Activated B cell treated with CpG ODN at 0.5 μM for 24 hours (primary cell): ENCODE results near the gene NUAK2. TPM values are rescaled to one million over a fixed set of nuclear protein-coding genes. Genes with fewer than 3 reads are reported as not detected.
A peak's percentile ranks its signal among the peaks of the same experiment; 100 is the strongest.

Experiments used
- ATAC-seq: fragments of 200-7000 bp; cut with Tn5 transposase; one replicate; pipeline ENCODE4 v1.10.0; 2021; ENCODE audit warnings: low read depth, mild to moderate bottlenecking, moderate library complexity
- CTCF ChIA-PET: fragments of 350-600 bp; sonication (Branson Sonifier 250); formaldehyde crosslinking; loops from one replicate; lab custom pipeline; 2021; ENCODE audit warnings: antibody characterized with exemption; lab: Charles Lee
- POLR2A ChIA-PET: fragments of 350-600 bp; sonication (Branson Sonifier 250); formaldehyde crosslinking; loops from one replicate; lab custom pipeline; 2021; ENCODE audit warnings: antibody characterized with exemption; lab: Charles Lee
- DNase-seq: peaks from one replicate; pipeline ENCODE4 v3.0.0; 2022
- H3K27ac Mint-ChIP-seq: one replicate; pipeline ENCODE4 v1.8.0; 2020; ENCODE audit warnings: mixed read lengths
- H3K27me3 Mint-ChIP-seq: one replicate; pipeline ENCODE4 v1.8.0; 2021; ENCODE audit warnings: mixed read lengths
- H3K36me3 Mint-ChIP-seq: one replicate; pipeline ENCODE4 v1.8.0; 2021; ENCODE audit warnings: low read depth, mixed read lengths
- H3K4me1 Mint-ChIP-seq: one replicate; pipeline ENCODE4 v1.8.0; 2021; ENCODE audit warnings: mixed read lengths
- H3K4me3 Mint-ChIP-seq: one replicate; pipeline ENCODE4 v1.8.0; 2020; ENCODE audit warnings: mild to moderate bottlenecking, mixed read lengths
- H3K9me3 Mint-ChIP-seq: one replicate; pipeline ENCODE4 v1.8.0; 2020; ENCODE audit warnings: mixed read lengths
- CTCF ChIP-seq: fragments of 200-600 bp; IDR thresholded peaks from one replicate; pipeline ENCODE4 v1.8.0; 2022; ENCODE audit warnings: antibody characterized with exemption, mild to moderate bottlenecking
- intact Hi-C: fragments of 100-400 bp; cut with micrococcal nuclease; formaldehyde crosslinking; loops from one replicate; pipeline ENCODE4 v1.15.1; 2024
- total RNA-seq: library from RNA; stranded (reverse); gene quantifications from 2 replicates; pipeline ENCODE4 v1.2.3, GENCODE V29; 2022

NUAK2 gene
- total RNA-seq, 1 donor from 2014 or later: 26.2 TPM

DNA sequence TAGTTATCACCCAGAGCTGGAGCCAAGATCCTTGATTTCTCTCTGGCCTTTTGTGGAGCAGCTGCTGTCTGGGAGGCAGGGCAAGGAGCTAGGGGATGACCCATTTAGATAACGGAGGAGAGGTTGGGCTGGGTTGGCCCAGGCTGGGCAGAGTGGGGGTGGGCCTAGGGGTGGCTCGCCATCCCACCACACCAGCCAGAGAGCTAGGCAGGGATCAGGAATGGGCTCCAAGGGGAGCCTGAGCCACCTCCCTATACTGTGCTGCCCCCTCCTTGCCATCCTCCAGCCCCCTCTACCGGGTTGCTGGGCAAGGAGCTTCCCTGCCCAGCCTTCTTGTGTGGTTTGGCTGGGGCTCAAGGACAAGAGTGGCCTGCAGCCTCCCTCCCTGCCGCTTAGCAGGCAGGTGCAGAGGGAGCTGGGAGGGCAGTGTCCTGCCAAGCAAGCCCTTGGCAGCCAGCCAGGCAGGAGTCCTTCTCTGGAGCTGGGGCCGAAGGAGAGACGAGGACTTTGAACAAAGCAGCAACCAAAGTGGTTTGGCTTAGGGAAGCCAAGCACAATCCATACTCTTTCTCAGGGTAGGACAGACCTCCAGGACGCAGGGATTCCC lies 4.1 kb downstream of the NUAK2 start:
- H3K27me3 Mint-ChIP-seq: no peaks in the 10 kb centered on the region
- intact Hi-C loops: loop anchor here (10.0 kb wide), 4 partner anchors 193 to 1607 kb away; partner anchors contain the start of genes FCMR, MDM4, RBBP5 and RHEX
- POLR2A ChIA-PET: interaction anchor here (1.0 to 24.9 kb wide), 2 partner anchors 30 to 90 kb away, joined by 4 to 1622 read pairs; partner anchors contain the start of gene TMCC2
- TF ChIP-seq CTCF: no peak
- H3K9me3 Mint-ChIP-seq: no peaks in the 10 kb centered on the region
- H3K36me3 Mint-ChIP-seq: peaks cover 46% of the 10 kb centered on the region
- peak overlapping the region; percentile 97 for H3K4me3 Mint-ChIP-seq
- H3K27ac Mint-ChIP-seq: peak overlapping the region; percentile 98
- CTCF ChIA-PET: interaction anchor here (0.7 to 11.2 kb wide), 5 partner anchors 8 to 42 kb away, joined by 3 to 139 read pairs (median 3); no protein-coding TSS in a partner anchor
- ATAC-seq (no peak), DNase-seq (no peak)
- peaks cover 90% of the 10 kb centered on the region for H3K4me1 Mint-ChIP-seq

GRCh38 chr1:205316161-205316566 lies 5.4 kb downstream of the NUAK2 start:
- peak overlapping the region; percentile 98 for H3K27ac Mint-ChIP-seq
- DNase-seq (no peak), ATAC-seq (no peak)
- H3K4me3 Mint-ChIP-seq: peak overlapping the region; percentile 97
- H3K36me3 Mint-ChIP-seq: peaks cover 49% of the 10 kb centered on the region
- no peaks in the 10 kb centered on the region for H3K27me3 Mint-ChIP-seq
- no peaks in the 10 kb centered on the region for H3K9me3 Mint-ChIP-seq
- ChIA-PET CTCF (interaction anchor here (2.0 to 11.2 kb wide), 2 partner anchors 40 to 169 kb away, joined by 7 to 139 read pairs; no protein-coding TSS in a partner anchor), POLR2A (interaction anchor here (3.2 to 24.9 kb wide), 2 partner anchors 8 to 29 kb away, joined by 46 to 1622 read pairs; partner anchors contain the start of gene NUAK2)
- H3K4me1 Mint-ChIP-seq: peaks cover 96% of the 10 kb centered on the region
- no peak for TF ChIP-seq CTCF
- intact Hi-C loops: loop anchor here (10.0 kb wide), 4 partner anchors 191 to 1609 kb away; partner anchors contain the start of genes FCMR, MDM4, RBBP5 and RHEX

DNA sequence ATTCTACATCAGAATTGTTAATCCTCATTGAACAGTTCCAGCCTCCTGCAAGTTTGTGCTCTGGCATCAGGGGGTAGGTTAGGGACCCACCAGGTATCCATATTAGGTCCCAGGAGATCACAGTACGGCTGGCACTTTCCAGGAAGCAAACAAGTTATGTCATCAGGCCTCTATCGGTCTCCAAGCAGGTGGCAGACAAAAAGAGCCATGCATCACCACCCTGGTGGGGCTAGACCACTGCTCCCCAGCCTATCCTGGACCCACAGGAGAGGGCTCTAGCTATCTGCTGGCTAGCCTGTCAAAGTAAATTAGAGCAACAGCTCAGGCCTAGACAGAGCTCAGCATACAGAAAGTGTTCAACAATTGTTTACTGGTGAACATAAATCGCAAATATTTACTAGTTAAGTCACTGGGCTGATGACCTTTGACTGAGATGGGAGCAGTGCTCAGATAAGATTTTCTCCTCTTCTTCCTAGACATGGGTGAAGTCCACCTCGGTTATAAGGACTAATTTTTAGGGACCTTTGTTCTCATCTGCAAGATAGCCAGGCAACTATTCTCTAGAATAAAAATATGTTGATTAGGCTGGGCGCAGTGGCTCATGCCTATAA lies 6.4 kb downstream of the NUAK2 start:
- DNase-seq: no peak
- Mint-ChIP-seq H3K27ac (peak overlapping the region; percentile 98), H3K36me3 (peaks cover 51% of the 10 kb centered on the region), H3K4me1 (peaks cover 99% of the 10 kb centered on the region), H3K9me3 (no peaks in the 10 kb centered on the region), H3K4me3 (peak overlapping the region; percentile 85), H3K27me3 (no peaks in the 10 kb centered on the region)
- intact Hi-C loops: loop anchor here (10.0 kb wide), 4 partner anchors 190 to 1610 kb away; partner anchors contain the start of genes FCMR, MDM4, RBBP5 and RHEX
- ChIA-PET CTCF (interaction anchor here (1.4 to 11.2 kb wide), 5 partner anchors 10 to 170 kb away, joined by 3 to 139 read pairs (median 27); no protein-coding TSS in a partner anchor), POLR2A (interaction anchor here (3.2 to 24.9 kb wide), 2 partner anchors 9 to 28 kb away, joined by 46 to 1622 read pairs; partner anchors contain the start of gene NUAK2)
- no peak for TF ChIP-seq CTCF
- ATAC-seq: no peak

GRCh38 chr1:205313563-205314308 lies 7.8 kb downstream of the NUAK2 start:
- TF ChIP-seq CTCF: no peak
- ChIA-PET CTCF (interaction anchor here (1.0 to 11.2 kb wide), 7 partner anchors 8 to 172 kb away, joined by 3 to 139 read pairs (median 7); partner anchors contain the start of gene NUAK2), POLR2A (interaction anchor here (0.5 to 24.9 kb wide), 9 partner anchors 10 to 1993 kb away, joined by 3 to 1622 read pairs (median 4); partner anchors contain the start of genes NUAK2 and RBBP5)
- peaks cover 95% of the 10 kb centered on the region for H3K4me1 Mint-ChIP-seq
- intact Hi-C loops: loop anchor here (1.0 to 10.0 kb wide), 7 partner anchors 8 to 1611 kb away; partner anchors contain the start of genes FCMR, MDM4, NUAK2 and RBBP5
- H3K27ac Mint-ChIP-seq: peak overlapping the region; percentile 98
- DNase-seq: peak; percentile 55
- peak; percentile 82 for ATAC-seq
- H3K36me3 Mint-ChIP-seq: peaks cover 54% of the 10 kb centered on the region
- no peaks in the 10 kb centered on the region for H3K27me3 Mint-ChIP-seq
- peak overlapping the region; percentile 85 for H3K4me3 Mint-ChIP-seq
- no peaks in the 10 kb centered on the region for H3K9me3 Mint-ChIP-seq
